ENCODE results near the gene MESP2. TPM values are rescaled to one million over a fixed set of nuclear protein-coding genes. Genes with fewer than 3 reads are reported as not detected.

MESP2 gene
- total and polyA plus RNA-seq, 2 of the 8 experiments (the other 6 are each of a cell fraction or from before 2014, with no cell fraction given), result 0.35 to 0.80 TPM

- no peak for TF ChIP-seq EZH2 (IDR thresholded peaks at IDR 0.05; ENCODE audit: low read depth, low read length, severe bottlenecking)
These were observed 31.6 kb downstream of the MESP2 start (continued) for GRCh38 chr15:89807689-89808088.
